PC-9 (cell line): ENCODE results near the gene CARD16. TPM values are rescaled to one million over a fixed set of nuclear protein-coding genes. Genes with fewer than 3 reads are reported as not detected.
A peak's percentile ranks its signal among the peaks of the same experiment; 100 is the strongest.

ENCODE experiments used
- BruUV-seq: library from RNA; stranded (reverse); fragments of 400-500 nt; replicated peaks from 2 replicates; lab custom pipeline; 2021; lab: Mats Ljungman, UMichigan
- CTCF ChIA-PET: fragments of 300-600 bp; sonication (Branson Sonifier 250); formaldehyde crosslinking; loops from one replicate; lab custom pipeline; 2022; ENCODE audit warnings: antibody characterized with exemption; lab: Charles Lee
- POLR2A ChIA-PET: fragments of 300-600 bp; sonication (Branson Sonifier 250); formaldehyde crosslinking; loops from one replicate; lab custom pipeline; 2022; ENCODE audit warnings: antibody characterized with exemption; ENCODE audit not compliant: unreplicated experiment; lab: Charles Lee
- DNase-seq, 2 experiments: peaks; one replicate each; pipeline versions ENCODE4 v3.0.0 to v3.0.0-alpha.2; 2015 to 2022; ENCODE audit warnings: mixed read lengths in 1 of 2
- H2AFZ ChIP-seq: fragments of 200-600 bp; sonication (generic); 2 replicates; pipeline ENCODE4 v1.8.1; 2017; ENCODE audit warnings: antibody characterized with exemption
- H3F3A ChIP-seq: fragments of 200-600 bp; sonication (generic); 2 replicates; pipeline ENCODE4 v1.8.1; 2017; ENCODE audit warnings: antibody characterized with exemption, mild to moderate bottlenecking, low read depth; ENCODE audit not compliant: insufficient read depth
- H3K27ac ChIP-seq: fragments of 200-600 bp; sonication (generic); 2 replicates; pipeline ENCODE4 v1.6.1; 2016; ENCODE audit warnings: mixed run types
- H3K27me3 ChIP-seq: fragments of 200-600 bp; sonication (generic); 2 replicates; pipeline ENCODE4 v1.6.1; 2016; ENCODE audit warnings: low read depth, mixed run types; ENCODE audit not compliant: insufficient read depth
- H3K36me3 ChIP-seq: fragments of 200-600 bp; sonication (generic); 2 replicates; pipeline ENCODE4 v1.6.1; 2016; ENCODE audit warnings: low read depth, mixed run types
- H3K4me1 ChIP-seq: fragments of 200-600 bp; sonication (generic); replicated peaks from 2 replicates; pipeline ENCODE4 v1.6.1; 2016; ENCODE audit warnings: mixed run types; ENCODE audit not compliant: insufficient read depth
- H3K4me2 ChIP-seq: fragments of 200-600 bp; sonication (generic); 2 replicates; pipeline ENCODE4 v1.6.1; 2017; ENCODE audit warnings: mixed run types
- H3K4me3 ChIP-seq: fragments of 200-600 bp; sonication (generic); 2 replicates; pipeline ENCODE4 v1.6.1; 2016; ENCODE audit warnings: mixed run types
- H3K79me2 ChIP-seq: fragments of 200-600 bp; sonication (generic); 2 replicates; pipeline ENCODE4 v1.6.1; 2017; ENCODE audit warnings: low read depth, mixed run types
- H3K9me2 ChIP-seq: fragments of 200-600 bp; sonication (generic); 2 replicates; pipeline ENCODE4 v1.8.1; 2017; ENCODE audit warnings: mild to moderate bottlenecking; ENCODE audit not compliant: insufficient read depth
- H3K9me3 ChIP-seq: fragments of 200-600 bp; sonication (generic); 2 replicates; pipeline ENCODE4 v1.8.1; 2016; ENCODE audit warnings: low read depth; ENCODE audit not compliant: insufficient read depth
- H4K20me1 ChIP-seq: fragments of 200-600 bp; sonication (generic); 2 replicates; pipeline ENCODE4 v1.8.1; 2017; ENCODE audit not compliant: insufficient read depth
- EZH2 ChIP-seq: fragments of 200-600 bp; sonication (generic); IDR thresholded peaks from 2 replicates; pipeline ENCODE4 v1.8.0; 2017; ENCODE audit warnings: antibody characterized with exemption, low read depth
- intact Hi-C: fragments of 100-400 bp; cut with micrococcal nuclease; formaldehyde crosslinking; loops from one replicate; pipeline ENCODE4 v1.10.0; 2022; ENCODE audit not compliant: unreplicated experiment
- total RNA-seq: library from RNA; stranded (reverse); gene quantifications from 2 replicates; pipeline ENCODE4 v1.2.3, GENCODE V29; 2021
- TF ChIP-seq, protein P1 (sequence below): fragments of 200-600 bp; sonication (generic); conservative IDR thresholded peaks from 2 replicates; pipeline ENCODE4 v1.6.1; 2017; ENCODE audit warnings: mixed run types, antibody characterized with exemption, mild to moderate bottlenecking, moderate library complexity

CARD16 gene
- total RNA-seq, 1 experiment from 2014 or later, result 2.5 TPM

- no peaks in the 10 kb centered on the region for H3K36me3 ChIP-seq
- POLR2A ChIA-PET, result no interaction called here
- no peaks in the 10 kb centered on the region for H3K4me1 ChIP-seq
- H3F3A ChIP-seq, result no peaks in the 10 kb centered on the region
- BruUV-seq, result no TSS peak
- H3K79me2 ChIP-seq, result no peaks in the 10 kb centered on the region
- CTCF ChIA-PET, result no interaction called here
- TF ChIP-seq EZH2, result no peak
- TF ChIP-seq, protein P1, sequence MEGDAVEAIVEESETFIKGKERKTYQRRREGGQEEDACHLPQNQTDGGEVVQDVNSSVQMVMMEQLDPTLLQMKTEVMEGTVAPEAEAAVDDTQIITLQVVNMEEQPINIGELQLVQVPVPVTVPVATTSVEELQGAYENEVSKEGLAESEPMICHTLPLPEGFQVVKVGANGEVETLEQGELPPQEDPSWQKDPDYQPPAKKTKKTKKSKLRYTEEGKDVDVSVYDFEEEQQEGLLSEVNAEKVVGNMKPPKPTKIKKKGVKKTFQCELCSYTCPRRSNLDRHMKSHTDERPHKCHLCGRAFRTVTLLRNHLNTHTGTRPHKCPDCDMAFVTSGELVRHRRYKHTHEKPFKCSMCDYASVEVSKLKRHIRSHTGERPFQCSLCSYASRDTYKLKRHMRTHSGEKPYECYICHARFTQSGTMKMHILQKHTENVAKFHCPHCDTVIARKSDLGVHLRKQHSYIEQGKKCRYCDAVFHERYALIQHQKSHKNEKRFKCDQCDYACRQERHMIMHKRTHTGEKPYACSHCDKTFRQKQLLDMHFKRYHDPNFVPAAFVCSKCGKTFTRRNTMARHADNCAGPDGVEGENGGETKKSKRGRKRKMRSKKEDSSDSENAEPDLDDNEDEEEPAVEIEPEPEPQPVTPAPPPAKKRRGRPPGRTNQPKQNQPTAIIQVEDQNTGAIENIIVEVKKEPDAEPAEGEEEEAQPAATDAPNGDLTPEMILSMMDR, result no peak
- no peaks in the 10 kb centered on the region for H4K20me1 ChIP-seq
- H3K9me2 ChIP-seq, result peaks cover 3% of the 10 kb centered on the region; the same call in 1 of the 2 replicates
- no peak overlapping the region for H3K4me2 ChIP-seq
- H3K9me3 ChIP-seq, result no peaks in the 10 kb centered on the region
- no peak overlapping the region for H3K4me3 ChIP-seq
- H2AFZ ChIP-seq, result 0 out of 2 replicates have a peak overlapping the region, but pooled peaks have one; percentile 18
- no peaks in the 10 kb centered on the region for H3K27me3 ChIP-seq
- intact Hi-C loops, result no loop called here
- H3K27ac ChIP-seq, result no peak overlapping the region
- no peak for DNase-seq
Measured at GRCh38 chr11:105024394-105024793, 20.7 kb downstream of the CARD16 start.

GRCh38 chr11:105023003-105023402 lies 22.1 kb downstream of the CARD16 start, which contains the start of gene CASP5:
Gene CASP5, minus strand, starts transcription at chr11:105023168. Its CDS starts 32 bp downstream, at chr11:105023136.
- Histone ChIP-seq H3K27me3 (no peaks in the 10 kb centered on the region), H3K4me1 (no peaks in the 10 kb centered on the region), H2AFZ (0 out of 2 replicates have a peak within 1 kb of the TSS, but pooled peaks have one; percentile 18), H3K9me3 (no peaks in the 10 kb centered on the region), H3K9me2 (peaks cover 3% of the 10 kb centered on the region; the same call in 1 of the 2 replicates), H3K27ac (no peak within 1 kb of the TSS), H3K4me2 (no peak within 1 kb of the TSS), H4K20me1 (no peaks in the 10 kb centered on the region), H3K4me3 (no peak within 1 kb of the TSS), H3F3A (no peaks in the 10 kb centered on the region), H3K36me3 (no peaks in the 10 kb centered on the region), H3K79me2 (no peaks in the 10 kb centered on the region)
- intact Hi-C loops, result no loop called here
- ChIA-PET POLR2A (no interaction called here), CTCF (no interaction called here)
- BruUV-seq, result no TSS peak
- DNase-seq, result no peak
- TF ChIP-seq, protein P1, result no peak
- TF ChIP-seq EZH2, result no peak

GRCh38 chr11:105022527-105022926 lies 22.6 kb downstream of the CARD16 start:
- BruUV-seq, result no TSS peak
- H3K9me3 ChIP-seq, result no peaks in the 10 kb centered on the region
- H2AFZ ChIP-seq, result no peak overlapping the region
- no peaks in the 10 kb centered on the region for H3K79me2 ChIP-seq
- H3K27me3 ChIP-seq, result no peaks in the 10 kb centered on the region
- no peak for DNase-seq
- H3K36me3 ChIP-seq, result no peaks in the 10 kb centered on the region
- no peak overlapping the region for H3K4me2 ChIP-seq
- H3K9me2 ChIP-seq, result peaks cover 3% of the 10 kb centered on the region; the same call in 1 of the 2 replicates
- H3K4me1 ChIP-seq, result no peaks in the 10 kb centered on the region
- TF ChIP-seq, protein P1, result no peak
- TF ChIP-seq EZH2, result no peak
- no peaks in the 10 kb centered on the region for H4K20me1 ChIP-seq
- no peak overlapping the region for H3K27ac ChIP-seq
- CTCF ChIA-PET, result no interaction called here
- POLR2A ChIA-PET, result no interaction called here
- H3F3A ChIP-seq, result no peaks in the 10 kb centered on the region
- intact Hi-C loops, result no loop called here
- H3K4me3 ChIP-seq, result no peak overlapping the region
